Measurements from ENCODE around the gene HOXA3.

The HOXA3 gene

GRCh38 chr7:27151341-27151930, 947 bp downstream of the HOXA3 start:
- DNase-seq = peak in 6 of 42 donors; percentile 7 to 32 (median 12)
- intact Hi-C loops (cut with DNase I) = no loop called here

GRCh38 chr7:27150568-27151340, 1.6 kb downstream of the HOXA3 start:
- DNase-seq = peak in 25 of 42 donors; percentile 12 to 70 (median 42)
- intact Hi-C loops (cut with DNase I) = no loop called here

- intact Hi-C loops (cut with DNase I) = no loop called here
- peak in 3 of 42 donors; percentile 1 to 9 (median 6) for DNase-seq
These were observed 2.4 kb downstream of the HOXA3 start for GRCh38 chr7:27149842-27150567.

- peak in 1 of 42 donors; percentile 6 for DNase-seq
- intact Hi-C loops (cut with DNase I) = no loop called here
These were observed 3.4 kb downstream of the HOXA3 start for GRCh38 chr7:27148756-27149641.

GRCh38 chr7:27148031-27148755, 4.2 kb downstream of the HOXA3 start:
- peak in 3 of 42 donors; percentile 1 to 13 (median 9) for DNase-seq
- intact Hi-C loops (cut with DNase I) = no loop called here

- intact Hi-C loops (cut with DNase I) = no loop called here
- peak in 3 of 42 donors; percentile 12 to 19 (median 14) for DNase-seq
These were observed 5.0 kb downstream of the HOXA3 start, which contains the start of gene HOXA6 for GRCh38 chr7:27147199-27148030. HOXA6 (minus strand) TSS chr7:27147774; CDS start chr7:27147749, 25 bp downstream.

GRCh38 chr7:27146491-27147198, 5.7 kb downstream of the HOXA3 start:
- intact Hi-C loops (cut with DNase I) = no loop called here
- peak in 2 of 42 donors; percentile 9 to 19 for DNase-seq

GRCh38 chr7:27145914-27146412, 6.4 kb downstream of the HOXA3 start:
- DNase-seq = peak in 2 of 42 donors; percentile 2 to 13
- intact Hi-C loops (cut with DNase I) = no loop called here

- peak in 2 of 42 donors; percentile 14 to 19 for DNase-seq
- intact Hi-C loops (cut with DNase I) = no loop called here
These were observed 7.0 kb downstream of the HOXA3 start for GRCh38 chr7:27145165-27145913.

GRCh38 chr7:27144781-27145164, 7.6 kb downstream of the HOXA3 start:
- DNase-seq = no peak
- intact Hi-C loops (cut with DNase I) = no loop called here

- intact Hi-C loops (cut with DNase I) = no loop called here
- DNase-seq = peak in 1 of 42 donors; percentile 9
These were observed 8.2 kb downstream of the HOXA3 start for GRCh38 chr7:27143950-27144780.

- intact Hi-C loops (cut with DNase I) = no loop called here
These were observed 9.1 kb downstream of the HOXA3 start, which contains the start of gene HOXA5 for GRCh38 chr7:27143023-27143949. HOXA5 (minus strand) TSS chr7:27143681; CDS start chr7:27143607, 74 bp downstream.

GRCh38 chr7:27142580-27143022, 9.8 kb downstream of the HOXA3 start:
- DNase-seq = no peak

More at GRCh38 chr7:27143023-27143949, 9.1 kb downstream of the HOXA3 start, which contains the start of gene HOXA5:
- DNase-seq = peak in 1 of 42 donors; percentile 17

More at GRCh38 chr7:27142580-27143022, 9.8 kb downstream of the HOXA3 start:
- intact Hi-C loops (cut with DNase I) = no loop called here

Data from head of caudate nucleus (tissue), 42 donors.